Measurements from ENCODE around the gene TMTC2.

- no peak for TF ChIP-seq CTCF (IDR thresholded peaks at IDR 0.05)
- TF ChIP-seq POLR2A (IDR thresholded peaks at IDR 0.05), result no peak
Measured at GRCh38 chr12:82655751-82656150, 31.0 kb upstream of the TMTC2 start.
